Heart right ventricle (tissue), 16 donors: Measurements from ENCODE around the gene ZNF747. TPM values are rescaled to one million over a fixed set of nuclear protein-coding genes. Genes with fewer than 3 reads are reported as not detected.

Source experiments
- ATAC-seq, 8 donors: fragments of 200-7000 bp; cut with Tn5 transposase; one replicate each; pipeline ENCODE4 v1.9.1; 2020; ENCODE audit warnings: mild to moderate bottlenecking in 8 of 8, moderate library complexity in 8 of 8, moderate number of reproducible peaks in 1 of 8
- DNase-seq, 2 donors: peaks; one replicate each; pipeline ENCODE4 v3.0.0-alpha.2; 2020
- H3K27ac ChIP-seq, 10 donors: fragments of 200-600 bp; sonication (generic) in 2 of 10; one replicate each; pipeline versions ENCODE4 v1.5.0 to v1.8.0; 2020 to 2022; ENCODE audit warnings: mild to moderate bottlenecking in 3 of 10
- H3K27me3 ChIP-seq, 7 donors: fragments of 200-600 bp; one replicate each; pipeline ENCODE4 v1.8.0; 2021 to 2022; ENCODE audit warnings: mild to moderate bottlenecking in 2 of 7
- H3K36me3 ChIP-seq, 9 donors: fragments of 200-600 bp; sonication (generic) in 1 of 9; one replicate each; pipeline versions ENCODE4 v1.5.0 to v1.8.0; 2020 to 2022; ENCODE audit warnings: mild to moderate bottlenecking in 2 of 9
- H3K4me1 ChIP-seq, 9 donors: fragments of 200-600 bp; sonication (generic) in 1 of 9; one replicate each; pipeline versions ENCODE4 v1.5.0 to v1.8.0; 2020 to 2022; ENCODE audit warnings: mild to moderate bottlenecking in 4 of 9
- H3K4me3 ChIP-seq, 10 donors: fragments of 200-600 bp; sonication (generic) in 2 of 10; one replicate each; pipeline versions ENCODE4 v1.5.0 to v1.8.0; 2020 to 2022; ENCODE audit warnings: mild to moderate bottlenecking in 7 of 10, moderate library complexity in 2 of 10
- H3K9me3 ChIP-seq, 11 donors: fragments of 200-600 bp in 10 of 11; sonication (generic) in 2 of 11; one replicate each; pipeline versions ENCODE4 v1.5.0 to v1.8.0; 2013 to 2022; ENCODE audit warnings: mild to moderate bottlenecking in 2 of 11, control low read depth in 1 of 11, moderate library complexity in 1 of 11
- CTCF ChIP-seq, 9 donors: fragments of 200-600 bp; sonication (generic) in 2 of 9; IDR thresholded peaks; one replicate each; pipeline versions ENCODE4 v1.5.0 to v1.8.0; 2021 to 2022; ENCODE audit warnings: antibody characterized with exemption in 9 of 9, mild to moderate bottlenecking in 5 of 9, moderate library complexity in 1 of 9
- WGBS, 2 donors: extraction: QIAGEN DNeasy Blood & Tissue Kit; methylation state at CpG; one replicate each; pipeline ENCODE4 v1.1.7; 2013; ENCODE audit warnings: inconsistent platforms in 1 of 2; 5-methylcytosine and 5-hydroxymethylcytosine counted together
- intact Hi-C, 10 donors: fragments of 100-400 bp; cut with DNase I; formaldehyde crosslinking; loops; one replicate each; pipeline versions ENCODE4 v1.11.1 to v1.14.2; 2022
- polyA plus RNA-seq, 2 donors: library from polyadenylated mRNA; stranded (reverse); fragments of 200-250 nt; gene quantifications; one replicate each; pipeline ENCODE4 v1.2.3, GENCODE V29; 2013
- total RNA-seq, 10 donors: library from RNA; stranded (reverse); fragmentation: NEBNext Ultra II Directional in 3 of 10; extraction: Animal tissue kit (Norgen Biotek cat#: 25700) in 3 of 10; gene quantifications; one replicate each; pipeline versions ENCODE4 v1.2.1 to v1.2.4, GENCODE V29; 2021 to 2023
- donor health status: Arrhythmogenic right ventricular cardiomyopathy.
- donor health status: ischemic (EF 13 %, LVEDD 7.1; RV severe dilation, severe dysfunction).
- donor health status: healthy with polysubstance abuse.
- donor health status: DM: no; HTN: yes; CAD: no.
- donor health status: DM: no; HTN: no; CAD: no.
- donor health status: ischemic (EF 25% LVEDD 6.9; RV normal size, moderate dysfunction).
- donor health status: ischemic (EF 25% LVEDD 5.7; RV mildly dilated, moderate dysfunction).
- donor health status: healthy.
- donor health status: DM: yes; HTN: yes; CAD: no.
- donor health status: Ischemic cardiomyopathy.
- donor health status: ischemic (EF 35%, LVEDD 5.7; RV mildly dilated, moderate dysfunction).
- donor health status: nonischemic (EF 11% LVEDD 7.7; RV severe dilation, severe dysfunction).
- donor health status: DM: yes; HTN: yes; CAD: no.
- donor health status: PGD.
- donor health status: ischemic (EF 29% LVEDD 5.4; RV normal size, mild dysfunction).
- donor health status: nonischemic (EF 23%, LVEDD 6.1; RV moderate dilation, normal function).

ZNF747 gene
- total and polyA plus RNA-seq, 12 donors, result 8.5 to 14.3 (median 10.5) TPM

GRCh38 chr16:30488764-30489605, 45.7 kb downstream of the ZNF747 start:
- ATAC-seq, result no peak
- H3K27me3 ChIP-seq, result peaks cover 0 to 8% (median 0%) of the 10 kb centered on the region in 7 donors

GRCh38 chr16:30485818-30486436, 48.7 kb downstream of the ZNF747 start:
- intact Hi-C loops, result loop anchor here in 1 of 10 donors (10.0 kb wide), 1 partner anchor 51 kb away; the partner anchor contains the start of gene DCTPP1
- H3K36me3 ChIP-seq, result peaks cover 0 to 91% (median 0%) of the 10 kb centered on the region in 9 donors
- WGBS, 2 donors, result 91 to 92% methylated on average over 7 of the region's 7 CpGs

More at GRCh38 chr16:30488764-30489605, 45.7 kb downstream of the ZNF747 start:
- no peaks in the 10 kb centered on the region for H3K9me3 ChIP-seq
- intact Hi-C loops, result loop anchor here in 1 of 10 donors (10.0 kb wide), 1 partner anchor 54 kb away; the partner anchor contains the start of gene DCTPP1
- no peak for DNase-seq
- no peak for TF ChIP-seq CTCF (IDR thresholded peaks at IDR 0.05)
- peaks cover 0 to 25% (median 0%) of the 10 kb centered on the region in 9 donors for H3K4me1 ChIP-seq
- peaks cover 0 to 82% (median 0%) of the 10 kb centered on the region in 9 donors for H3K36me3 ChIP-seq
- H3K27ac ChIP-seq, result peak overlapping the region in 1 of 10 donors; percentile 42
- 62 to 67% methylated on average over 11 of the region's 11 CpGs for WGBS, 2 donors
- H3K4me3 ChIP-seq, result no peak overlapping the region

GRCh38 chr16:30484887-30485286, 49.8 kb downstream of the ZNF747 start:
- H3K4me1 ChIP-seq, result peaks cover 0 to 13% (median 0%) of the 10 kb centered on the region in 9 donors
- no peaks in the 10 kb centered on the region for H3K9me3 ChIP-seq
- H3K27me3 ChIP-seq, result peaks cover 0 to 8% (median 0%) of the 10 kb centered on the region in 7 donors
- no peak overlapping the region for H3K27ac ChIP-seq
- DNase-seq, result no peak
- intact Hi-C loops, result loop anchor here in 1 of 10 donors (10.0 kb wide), 1 partner anchor 50 kb away; the partner anchor contains the start of gene DCTPP1
- H3K4me3 ChIP-seq, result no peak overlapping the region
- peaks cover 0 to 94% (median 0%) of the 10 kb centered on the region in 9 donors for H3K36me3 ChIP-seq
- ATAC-seq, result no peak
- TF ChIP-seq CTCF (IDR thresholded peaks at IDR 0.05), result no peak

More at GRCh38 chr16:30485818-30486436, 48.7 kb downstream of the ZNF747 start:
- Histone ChIP-seq H3K9me3 (no peaks in the 10 kb centered on the region), H3K27ac (no peak overlapping the region), H3K27me3 (peaks cover 0 to 8% (median 0%) of the 10 kb centered on the region in 7 donors), H3K4me1 (peaks cover 0 to 13% (median 0%) of the 10 kb centered on the region in 9 donors), H3K4me3 (no peak overlapping the region)
- ATAC-seq (no peak), DNase-seq (no peak)
- TF ChIP-seq CTCF (IDR thresholded peaks at IDR 0.05), result no peak

- intact Hi-C loops, result loop anchor here in 1 of 10 donors (10.0 kb wide), 1 partner anchor 48 kb away; the partner anchor contains the start of gene DCTPP1
- no peaks in the 10 kb centered on the region for H3K9me3 ChIP-seq
- H3K4me1 ChIP-seq, result peaks cover 0 to 8% (median 0%) of the 10 kb centered on the region in 9 donors
- DNase-seq (no peak), ATAC-seq (no peak)
- peak in 1 of 9 donors; percentile 9 for TF ChIP-seq CTCF (IDR thresholded peaks at IDR 0.05)
- no peak overlapping the region for H3K27ac ChIP-seq
- H3K27me3 ChIP-seq, result peaks cover 0 to 14% (median 0%) of the 10 kb centered on the region in 7 donors
- 86 to 87% methylated on average over 3 of the region's 3 CpGs for WGBS, 2 donors
- no peak overlapping the region for H3K4me3 ChIP-seq
- peaks cover 0 to 76% (median 0%) of the 10 kb centered on the region in 9 donors for H3K36me3 ChIP-seq
Measured at GRCh38 chr16:30482366-30482765, 52.3 kb downstream of the ZNF747 start.
